ENCODE measurements around the gene ABR.

- TF ChIP-seq CTCF (IDR thresholded peaks at IDR 0.05; ENCODE audit: low read depth, low read length) (no peak), POLR2A (IDR thresholded peaks at IDR 0.05; ENCODE audit: extremely low read depth, insufficient read length) (no peak)
Measured at GRCh38 chr17:1119924-1120323, 59.9 kb downstream of the ABR start.

Data from NB4 (cell line).